Measurements from ENCODE around the gene ACSM5. TPM values are rescaled to one million over a fixed set of nuclear protein-coding genes. Genes with fewer than 3 reads are reported as not detected.

ACSM5 gene
- total RNA-seq, 1 experiment from 2014 or later: not detected

GRCh38 chr16:20388854-20389253 is 20.5 kb upstream of the ACSM5 start:
- POLR2A ChIA-PET (ENCODE audit: low non-redundant PET): no interaction called here
- DNase-seq (ENCODE audit: low spot score): no peak
- intact Hi-C loops (cut with micrococcal nuclease; ENCODE audit: unreplicated experiment): loop anchor here (10.0 kb wide), 2 partner anchors 784 to 824 kb away; no protein-coding TSS in a partner anchor
- H3K4me1 ChIP-seq (ENCODE audit: insufficient read depth, low read length, poor library complexity, severe bottlenecking): no peaks in the 10 kb centered on the region
- no peak overlapping the region for H3K4me3 ChIP-seq (ENCODE audit: low read depth, low read length, poor library complexity, severe bottlenecking)
- peaks cover 7% of the 10 kb centered on the region for H3K27me3 ChIP-seq (replicated peaks; ENCODE audit: insufficient read depth, low read depth, low read length, poor library complexity)
- H3K36me3 ChIP-seq (ENCODE audit: insufficient read depth, low read length, poor library complexity, severe bottlenecking): no peaks in the 10 kb centered on the region
- no peak for TF ChIP-seq EZH2 (IDR thresholded peaks at IDR 0.05; ENCODE audit: borderline replicate concordance, low read depth, low read length, poor library complexity, severe bottlenecking)
- no peak for TF ChIP-seq CTCF (conservative IDR thresholded peaks at IDR 0.05; ENCODE audit: low read depth, low read length)
- no peaks in the 10 kb centered on the region for H3K9me3 ChIP-seq (ENCODE audit: low read depth, low read length, poor library complexity, severe bottlenecking)
- no TSS peak for BruUV-seq (replicated peaks)
- CTCF ChIA-PET: interaction anchor here (1.3 kb wide), 1 partner anchor 481 kb away, joined by 4 read pairs; no protein-coding TSS in a partner anchor
- H3K27ac ChIP-seq (ENCODE audit: low read depth, low read length, poor library complexity, severe bottlenecking): no peak overlapping the region

DNA sequence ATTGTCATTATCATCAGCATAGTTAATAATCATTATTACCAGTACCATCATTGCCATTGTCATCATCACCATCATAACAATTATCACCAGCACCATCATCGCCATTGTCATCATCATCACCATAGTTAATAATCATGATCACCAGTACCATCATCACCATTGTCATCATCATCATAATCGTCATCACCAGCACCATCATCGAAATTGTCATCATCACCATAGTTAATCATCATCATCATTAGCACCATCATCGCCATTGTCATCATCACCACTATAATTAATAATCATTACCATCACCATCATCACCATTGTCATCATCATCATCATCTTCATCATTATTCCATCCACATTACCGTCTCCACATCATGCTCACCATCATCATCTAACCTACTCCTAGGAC is 18.3 kb upstream of the ACSM5 start:
- Histone ChIP-seq H3K27me3 (replicated peaks; ENCODE audit: insufficient read depth, low read depth, low read length, poor library complexity) (peaks cover 7% of the 10 kb centered on the region), H3K27ac (ENCODE audit: low read depth, low read length, poor library complexity, severe bottlenecking) (no peak overlapping the region), H3K36me3 (ENCODE audit: insufficient read depth, low read length, poor library complexity, severe bottlenecking) (no peaks in the 10 kb centered on the region), H3K9me3 (ENCODE audit: low read depth, low read length, poor library complexity, severe bottlenecking) (no peaks in the 10 kb centered on the region), H3K4me1 (ENCODE audit: insufficient read depth, low read length, poor library complexity, severe bottlenecking) (no peaks in the 10 kb centered on the region), H3K4me3 (ENCODE audit: low read depth, low read length, poor library complexity, severe bottlenecking) (no peak overlapping the region)
- ChIA-PET CTCF (no interaction called here), POLR2A (ENCODE audit: low non-redundant PET) (no interaction called here)
- no TSS peak for BruUV-seq (replicated peaks)
- no peak for DNase-seq (ENCODE audit: low spot score)
- intact Hi-C loops (cut with micrococcal nuclease; ENCODE audit: unreplicated experiment): no loop called here
- no peak for TF ChIP-seq EZH2 (IDR thresholded peaks at IDR 0.05; ENCODE audit: borderline replicate concordance, low read depth, low read length, poor library complexity, severe bottlenecking)
- no peak for TF ChIP-seq CTCF (conservative IDR thresholded peaks at IDR 0.05; ENCODE audit: low read depth, low read length)

GRCh38 chr16:20393801-20394577 is 15.3 kb upstream of the ACSM5 start:
- Histone ChIP-seq H3K4me1 (ENCODE audit: insufficient read depth, low read length, poor library complexity, severe bottlenecking) (no peaks in the 10 kb centered on the region), H3K4me3 (ENCODE audit: low read depth, low read length, poor library complexity, severe bottlenecking) (no peak overlapping the region), H3K9me3 (ENCODE audit: low read depth, low read length, poor library complexity, severe bottlenecking) (no peaks in the 10 kb centered on the region), H3K27me3 (replicated peaks; ENCODE audit: insufficient read depth, low read depth, low read length, poor library complexity) (no peaks in the 10 kb centered on the region), H3K36me3 (ENCODE audit: insufficient read depth, low read length, poor library complexity, severe bottlenecking) (no peaks in the 10 kb centered on the region), H3K27ac (ENCODE audit: low read depth, low read length, poor library complexity, severe bottlenecking) (no peak overlapping the region)
- no peak for DNase-seq (ENCODE audit: low spot score)
- TF ChIP-seq CTCF (conservative IDR thresholded peaks at IDR 0.05; ENCODE audit: low read depth, low read length): no peak
- TF ChIP-seq EZH2 (IDR thresholded peaks at IDR 0.05; ENCODE audit: borderline replicate concordance, low read depth, low read length, poor library complexity, severe bottlenecking): no peak
- ChIA-PET CTCF (interaction anchor here (0.9 kb wide), 1 partner anchor 8 kb away, joined by 3 read pairs; no protein-coding TSS in a partner anchor), POLR2A (ENCODE audit: low non-redundant PET) (no interaction called here)
- no TSS peak for BruUV-seq (replicated peaks)
- intact Hi-C loops (cut with micrococcal nuclease; ENCODE audit: unreplicated experiment): no loop called here

All from A673 (cell line).